MM.1S (cell line): ENCODE measurements around the gene TRPV2.

Experiments
- EZH2 ChIP-seq: fragments of 300-600 bp; sonication (generic); optimal IDR thresholded peaks from 2 replicates; pipeline ENCODE3; 2017; ENCODE audit warnings: low read depth, mild to moderate bottlenecking, antibody characterized with exemption, low read length, mixed read lengths
- EZH2phosphoT487 ChIP-seq: fragments of 300-600 bp; sonication (generic); IDR thresholded peaks from 2 replicates; pipeline ENCODE4 v1.6.1; 2018; ENCODE audit warnings: antibody characterized with exemption, low read length
- TF ChIP-seq, protein P1 (sequence below): fragments of 300-600 bp; sonication (generic); IDR thresholded peaks from 2 replicates; pipeline ENCODE4 v1.5.1; 2016; ENCODE audit warnings: antibody characterized with exemption, low read length, mixed read lengths

DNA sequence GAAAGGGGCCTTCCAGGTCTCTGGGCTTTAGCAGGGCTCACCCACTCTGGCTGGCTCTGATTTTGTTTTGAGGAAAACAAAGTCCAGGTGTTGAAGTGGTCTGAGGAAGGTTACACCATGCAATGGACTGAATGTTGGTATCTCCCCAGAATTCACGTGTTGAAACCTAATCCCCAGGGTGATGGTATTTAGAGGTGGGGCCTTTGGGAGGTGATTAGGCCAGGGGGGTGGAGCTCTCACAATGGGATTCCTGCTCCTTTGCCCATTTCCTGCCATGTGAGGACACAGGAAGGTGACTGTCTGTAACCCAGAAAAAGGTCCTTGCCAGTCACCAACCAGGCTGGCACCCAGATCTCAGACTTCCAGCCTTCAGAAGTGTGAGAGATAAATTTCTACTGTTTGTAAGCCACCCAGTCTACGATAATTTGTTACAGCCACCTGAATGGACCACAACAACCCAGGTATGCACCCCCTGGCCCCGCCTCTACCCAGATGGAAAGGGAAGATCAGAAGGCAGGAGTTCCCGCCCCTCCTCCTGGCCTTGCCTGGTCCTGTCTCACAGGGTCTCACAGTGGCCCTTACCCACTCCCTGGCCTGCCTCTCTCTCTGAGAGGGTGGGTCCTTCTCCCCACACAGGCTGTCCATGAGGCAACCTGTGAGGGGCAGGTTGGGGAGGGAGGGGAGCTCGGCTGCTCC lies 44.6 kb downstream of the TRPV2 start:
- TF ChIP-seq, protein P1, sequence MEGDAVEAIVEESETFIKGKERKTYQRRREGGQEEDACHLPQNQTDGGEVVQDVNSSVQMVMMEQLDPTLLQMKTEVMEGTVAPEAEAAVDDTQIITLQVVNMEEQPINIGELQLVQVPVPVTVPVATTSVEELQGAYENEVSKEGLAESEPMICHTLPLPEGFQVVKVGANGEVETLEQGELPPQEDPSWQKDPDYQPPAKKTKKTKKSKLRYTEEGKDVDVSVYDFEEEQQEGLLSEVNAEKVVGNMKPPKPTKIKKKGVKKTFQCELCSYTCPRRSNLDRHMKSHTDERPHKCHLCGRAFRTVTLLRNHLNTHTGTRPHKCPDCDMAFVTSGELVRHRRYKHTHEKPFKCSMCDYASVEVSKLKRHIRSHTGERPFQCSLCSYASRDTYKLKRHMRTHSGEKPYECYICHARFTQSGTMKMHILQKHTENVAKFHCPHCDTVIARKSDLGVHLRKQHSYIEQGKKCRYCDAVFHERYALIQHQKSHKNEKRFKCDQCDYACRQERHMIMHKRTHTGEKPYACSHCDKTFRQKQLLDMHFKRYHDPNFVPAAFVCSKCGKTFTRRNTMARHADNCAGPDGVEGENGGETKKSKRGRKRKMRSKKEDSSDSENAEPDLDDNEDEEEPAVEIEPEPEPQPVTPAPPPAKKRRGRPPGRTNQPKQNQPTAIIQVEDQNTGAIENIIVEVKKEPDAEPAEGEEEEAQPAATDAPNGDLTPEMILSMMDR, result no peak
- no peak for TF ChIP-seq EZH2phosphoT487
- no peak for TF ChIP-seq EZH2
